Endodermal cell (in vitro differentiated cells): ENCODE measurements around the gene ARFGEF3. TPM values are rescaled to one million over a fixed set of nuclear protein-coding genes. Genes with fewer than 3 reads are reported as not detected.

Experiments used
- DNase-seq: peaks from one replicate; pipeline ENCODE4 v3.0.0-alpha.2; 2017
- H3K27ac ChIP-seq: 2 replicates; pipeline ENCODE4 v1.5.1; 2013; ENCODE audit warnings: mild to moderate bottlenecking, low read depth, low read length, moderate library complexity
- H3K27me3 ChIP-seq: 2 replicates; pipeline ENCODE4 v1.6.1; 2013; ENCODE audit warnings: mild to moderate bottlenecking, low read length, moderate library complexity; ENCODE audit not compliant: insufficient read depth, control insufficient read depth, poor library complexity, severe bottlenecking
- H3K36me3 ChIP-seq: 2 replicates; pipeline ENCODE4 v1.7.0; 2013; ENCODE audit warnings: mild to moderate bottlenecking, low read length, moderate library complexity; ENCODE audit not compliant: control insufficient read depth, insufficient read depth
- H3K4me1 ChIP-seq: one replicate; pipeline ENCODE4 v1.7.0; 2013; ENCODE audit warnings: low read length; ENCODE audit not compliant: control insufficient read depth, insufficient read depth
- H3K4me3 ChIP-seq: 2 replicates; pipeline ENCODE4 v1.5.1; 2013; ENCODE audit warnings: mild to moderate bottlenecking, low read length, moderate library complexity
- H3K9ac ChIP-seq: 2 replicates; pipeline ENCODE4 v1.6.1; 2013; ENCODE audit warnings: mild to moderate bottlenecking, low read length, moderate library complexity; ENCODE audit not compliant: poor library complexity, severe bottlenecking; ENCODE audit errors: extremely low read depth
- H3K9me3 ChIP-seq: 2 replicates; pipeline ENCODE4 v1.6.1; 2013; ENCODE audit warnings: mild to moderate bottlenecking, low read length, moderate library complexity; ENCODE audit not compliant: control insufficient read depth
- H3K27ac Mint-ChIP-seq: 2 replicates; pipeline ENCODE4 v1.8.0; 2020; ENCODE audit warnings: mixed read lengths
- H3K27me3 Mint-ChIP-seq: 2 replicates; pipeline ENCODE4 v1.8.0; 2021; ENCODE audit warnings: mild to moderate bottlenecking, mixed read lengths; ENCODE audit not compliant: insufficient read depth
- H3K36me3 Mint-ChIP-seq: 2 replicates; pipeline ENCODE4 v1.8.0; 2020; ENCODE audit warnings: low read depth, mixed read lengths
- H3K4me1 Mint-ChIP-seq: 2 replicates; pipeline ENCODE4 v1.8.0; 2020; ENCODE audit warnings: mixed read lengths
- H3K4me3 Mint-ChIP-seq: 2 replicates; pipeline ENCODE4 v1.8.0; 2020; ENCODE audit warnings: mild to moderate bottlenecking, moderate library complexity, mixed read lengths
- H3K9me3 Mint-ChIP-seq: 2 replicates; pipeline ENCODE4 v1.8.0; 2020; ENCODE audit warnings: mild to moderate bottlenecking, mixed read lengths
- WGBS, 2 experiments: methylation state at CpG; one replicate each; pipeline versions ENCODE4 v1.1.5 to v1.1.7; 2013; ENCODE audit warnings: missing lambda C conversion rate in 2 of 2, mixed read lengths in 1 of 2; ENCODE audit not compliant: insufficient coverage in 1 of 2, insufficient read length in 1 of 2; 5-methylcytosine and 5-hydroxymethylcytosine counted together
- total RNA-seq, 2 donors: library from RNA; stranded (reverse); fragmentation: NEBNext Ultra II Directional in 1 of 2; extraction: Animal tissue kit (Norgen Biotek cat#: 25700) in 1 of 2; gene quantifications; 2 replicates in 1 of 2; 3 replicates in 1 of 2; pipeline ENCODE4 v1.2.1, GENCODE V29; 2021
- TF ChIP-seq, protein P1 (sequence below): fragments of 200-600 bp; sonication (generic); conservative IDR thresholded peaks from 2 replicates; pipeline ENCODE4 v1.5.0; 2021; ENCODE audit warnings: antibody characterized with exemption, mild to moderate bottlenecking

The ARFGEF3 gene
- total RNA-seq, 2 donors from 2014 or later, result 10.9 to 14.3 TPM

DNA sequence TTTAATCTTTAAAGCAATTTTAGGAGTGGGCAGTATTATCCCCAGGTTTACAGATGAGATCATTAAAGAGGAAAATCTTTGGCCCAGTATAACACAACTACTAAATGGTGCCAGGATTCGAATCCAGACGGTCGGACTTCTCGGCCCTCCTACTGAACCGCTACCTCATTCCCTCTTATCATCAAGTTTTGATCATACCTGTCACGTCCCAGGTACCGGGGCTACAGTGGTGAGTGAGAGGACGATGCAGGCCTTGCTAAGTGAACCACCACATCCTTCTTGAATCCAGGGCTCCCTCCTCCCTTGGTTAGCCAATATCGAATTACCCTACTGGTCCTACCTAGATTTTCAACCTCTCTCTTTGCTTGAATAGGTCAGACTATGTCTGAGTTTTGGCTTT, 134.6 kb downstream of the ARFGEF3 start:
- TF ChIP-seq, protein P1, sequence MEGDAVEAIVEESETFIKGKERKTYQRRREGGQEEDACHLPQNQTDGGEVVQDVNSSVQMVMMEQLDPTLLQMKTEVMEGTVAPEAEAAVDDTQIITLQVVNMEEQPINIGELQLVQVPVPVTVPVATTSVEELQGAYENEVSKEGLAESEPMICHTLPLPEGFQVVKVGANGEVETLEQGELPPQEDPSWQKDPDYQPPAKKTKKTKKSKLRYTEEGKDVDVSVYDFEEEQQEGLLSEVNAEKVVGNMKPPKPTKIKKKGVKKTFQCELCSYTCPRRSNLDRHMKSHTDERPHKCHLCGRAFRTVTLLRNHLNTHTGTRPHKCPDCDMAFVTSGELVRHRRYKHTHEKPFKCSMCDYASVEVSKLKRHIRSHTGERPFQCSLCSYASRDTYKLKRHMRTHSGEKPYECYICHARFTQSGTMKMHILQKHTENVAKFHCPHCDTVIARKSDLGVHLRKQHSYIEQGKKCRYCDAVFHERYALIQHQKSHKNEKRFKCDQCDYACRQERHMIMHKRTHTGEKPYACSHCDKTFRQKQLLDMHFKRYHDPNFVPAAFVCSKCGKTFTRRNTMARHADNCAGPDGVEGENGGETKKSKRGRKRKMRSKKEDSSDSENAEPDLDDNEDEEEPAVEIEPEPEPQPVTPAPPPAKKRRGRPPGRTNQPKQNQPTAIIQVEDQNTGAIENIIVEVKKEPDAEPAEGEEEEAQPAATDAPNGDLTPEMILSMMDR, result no peak
- Mint-ChIP-seq H3K9me3 (no peaks in the 10 kb centered on the region), H3K4me3 (no peak overlapping the region), H3K27me3 (peaks cover 67% of the 10 kb centered on the region), H3K36me3 (peaks cover 25% of the 10 kb centered on the region), H3K4me1 (peaks cover 30% of the 10 kb centered on the region), H3K27ac (no peak overlapping the region)
- H3K4me1 ChIP-seq, result peaks cover 7% of the 10 kb centered on the region
- H3K4me3 ChIP-seq, result no peak overlapping the region
- no peak for DNase-seq
- no peaks in the 10 kb centered on the region for H3K9me3 ChIP-seq
- H3K27ac ChIP-seq, result no peak overlapping the region
- H3K27me3 ChIP-seq, result peaks cover 62% of the 10 kb centered on the region
- no peak overlapping the region for H3K9ac ChIP-seq
- 83 to 95% methylated on average over 8 to 9 of the region's 9 CpGs for WGBS, 2 experiments
- peaks cover 24% of the 10 kb centered on the region for H3K36me3 ChIP-seq

DNA sequence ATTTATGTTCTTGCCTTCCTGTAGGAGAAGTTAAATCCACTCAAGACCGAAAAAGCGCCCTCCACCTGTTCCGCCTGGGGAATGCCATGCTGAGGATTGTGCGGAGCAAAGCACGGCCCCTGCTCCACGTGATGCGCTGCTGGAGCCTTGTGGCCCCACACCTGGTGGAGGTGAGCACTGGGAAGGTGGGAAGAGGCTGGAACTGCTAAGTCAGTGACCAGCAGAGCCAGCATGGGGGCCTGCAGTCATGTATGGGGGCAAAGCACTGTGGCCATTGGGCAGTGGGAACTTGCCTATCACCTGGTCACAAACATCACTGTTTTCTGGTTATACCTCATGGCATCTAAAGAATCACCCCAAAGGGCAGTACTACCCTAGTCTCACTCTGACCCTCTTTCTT, 135.0 kb downstream of the ARFGEF3 start:
- H3K27ac ChIP-seq, result no peak overlapping the region
- H3K27me3 ChIP-seq, result peaks cover 66% of the 10 kb centered on the region
- Mint-ChIP-seq H3K9me3 (no peaks in the 10 kb centered on the region), H3K36me3 (peaks cover 27% of the 10 kb centered on the region), H3K4me3 (no peak overlapping the region), H3K27ac (no peak overlapping the region), H3K27me3 (peaks cover 71% of the 10 kb centered on the region), H3K4me1 (peaks cover 31% of the 10 kb centered on the region)
- TF ChIP-seq, protein P1, result no peak
- H3K9me3 ChIP-seq, result no peaks in the 10 kb centered on the region
- WGBS, 2 experiments, result 95 to 100% methylated on average over 7 of the region's 7 CpGs
- H3K36me3 ChIP-seq, result peaks cover 24% of the 10 kb centered on the region
- no peak overlapping the region for H3K9ac ChIP-seq
- no peak overlapping the region for H3K4me3 ChIP-seq
- no peak for DNase-seq
- H3K4me1 ChIP-seq, result peaks cover 3% of the 10 kb centered on the region

DNA sequence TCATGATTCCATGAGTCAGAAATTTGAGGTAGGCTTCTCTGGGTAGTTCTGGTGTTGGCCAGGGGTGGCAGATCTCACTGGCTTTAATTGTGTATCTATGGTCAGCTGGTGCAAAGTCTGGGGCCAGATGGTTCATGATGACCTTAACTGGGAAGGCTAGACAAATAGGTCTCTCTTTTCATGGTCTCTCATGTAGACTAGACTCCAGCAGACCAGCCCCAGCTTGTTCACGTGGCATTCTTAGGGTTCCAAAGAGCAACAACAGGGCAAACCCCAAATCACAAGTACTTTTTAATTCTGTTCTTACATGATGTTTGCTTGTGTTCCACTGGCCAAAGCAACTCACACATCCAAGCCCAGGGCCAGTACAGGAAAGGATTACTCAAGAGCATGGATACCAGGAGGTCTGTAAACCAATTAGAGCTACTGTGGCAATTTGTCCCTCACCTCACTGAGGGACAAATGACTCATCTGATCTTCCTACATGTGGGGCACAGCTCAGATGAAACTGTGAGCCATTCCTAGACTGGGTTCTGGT, 136.1 kb downstream of the ARFGEF3 start:
- peaks cover 71% of the 10 kb centered on the region for H3K27me3 ChIP-seq
- Mint-ChIP-seq H3K36me3 (peaks cover 29% of the 10 kb centered on the region), H3K9me3 (no peaks in the 10 kb centered on the region), H3K4me3 (no peak overlapping the region), H3K27me3 (peaks cover 81% of the 10 kb centered on the region), H3K27ac (no peak overlapping the region), H3K4me1 (peaks cover 32% of the 10 kb centered on the region)
- 85% methylated on average over 1 of the region's 1 CpG; no CpG with 5 or more reads in 1 of the 2 experiments for WGBS, 2 experiments
- no peak overlapping the region for H3K27ac ChIP-seq
- no peak overlapping the region for H3K9ac ChIP-seq
- H3K9me3 ChIP-seq, result no peaks in the 10 kb centered on the region
- H3K4me1 ChIP-seq, result peaks cover 3% of the 10 kb centered on the region
- TF ChIP-seq, protein P1, result no peak
- peaks cover 22% of the 10 kb centered on the region for H3K36me3 ChIP-seq
- no peak for DNase-seq
- H3K4me3 ChIP-seq, result no peak overlapping the region
